ENCODE measurements around the gene ARCN1. TPM values are rescaled to one million over a fixed set of nuclear protein-coding genes. Genes with fewer than 3 reads are reported as not detected.

Gene ARCN1
- total RNA-seq, 1 donor from 2014 or later: 122 TPM

DNA sequence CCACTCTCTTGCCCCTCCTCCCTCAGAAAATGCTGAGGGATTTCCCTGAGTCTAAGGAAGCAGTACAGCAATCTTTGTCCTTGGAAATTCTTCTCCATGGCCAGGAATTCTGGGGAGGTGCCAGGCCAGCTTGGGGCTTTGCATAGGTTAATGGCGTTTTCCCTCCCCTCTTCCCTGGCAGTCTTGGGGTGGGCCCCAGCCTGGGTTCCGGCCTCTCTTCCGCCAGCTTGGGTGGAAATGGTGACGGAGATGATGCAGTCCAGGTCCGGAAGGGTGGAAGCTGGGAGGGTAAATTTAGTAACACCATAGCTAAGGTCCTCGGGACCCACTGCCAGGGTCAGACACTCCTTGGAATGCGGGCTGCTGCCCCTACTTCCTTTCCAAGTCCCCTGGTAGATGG lies 40.2 kb downstream of the ARCN1 start:
- H3K9me3 ChIP-seq: no peaks in the 10 kb centered on the region
- ATAC-seq: no peak
- peaks cover 36% of the 10 kb centered on the region for H3K36me3 ChIP-seq
- intact Hi-C loops (cut with DNase I): no loop called here
- peaks cover 8% of the 10 kb centered on the region for H3K27me3 ChIP-seq (ENCODE audit: low read depth)
- H3K27ac ChIP-seq: peak overlapping the region; percentile 87
- DNase-seq: no peak
- no peak overlapping the region for H3K4me3 ChIP-seq
- peaks cover 56% of the 10 kb centered on the region for H3K4me1 ChIP-seq
- TF ChIP-seq, protein P1, sequence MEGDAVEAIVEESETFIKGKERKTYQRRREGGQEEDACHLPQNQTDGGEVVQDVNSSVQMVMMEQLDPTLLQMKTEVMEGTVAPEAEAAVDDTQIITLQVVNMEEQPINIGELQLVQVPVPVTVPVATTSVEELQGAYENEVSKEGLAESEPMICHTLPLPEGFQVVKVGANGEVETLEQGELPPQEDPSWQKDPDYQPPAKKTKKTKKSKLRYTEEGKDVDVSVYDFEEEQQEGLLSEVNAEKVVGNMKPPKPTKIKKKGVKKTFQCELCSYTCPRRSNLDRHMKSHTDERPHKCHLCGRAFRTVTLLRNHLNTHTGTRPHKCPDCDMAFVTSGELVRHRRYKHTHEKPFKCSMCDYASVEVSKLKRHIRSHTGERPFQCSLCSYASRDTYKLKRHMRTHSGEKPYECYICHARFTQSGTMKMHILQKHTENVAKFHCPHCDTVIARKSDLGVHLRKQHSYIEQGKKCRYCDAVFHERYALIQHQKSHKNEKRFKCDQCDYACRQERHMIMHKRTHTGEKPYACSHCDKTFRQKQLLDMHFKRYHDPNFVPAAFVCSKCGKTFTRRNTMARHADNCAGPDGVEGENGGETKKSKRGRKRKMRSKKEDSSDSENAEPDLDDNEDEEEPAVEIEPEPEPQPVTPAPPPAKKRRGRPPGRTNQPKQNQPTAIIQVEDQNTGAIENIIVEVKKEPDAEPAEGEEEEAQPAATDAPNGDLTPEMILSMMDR (IDR thresholded peaks at IDR 0.05): no peak

DNA sequence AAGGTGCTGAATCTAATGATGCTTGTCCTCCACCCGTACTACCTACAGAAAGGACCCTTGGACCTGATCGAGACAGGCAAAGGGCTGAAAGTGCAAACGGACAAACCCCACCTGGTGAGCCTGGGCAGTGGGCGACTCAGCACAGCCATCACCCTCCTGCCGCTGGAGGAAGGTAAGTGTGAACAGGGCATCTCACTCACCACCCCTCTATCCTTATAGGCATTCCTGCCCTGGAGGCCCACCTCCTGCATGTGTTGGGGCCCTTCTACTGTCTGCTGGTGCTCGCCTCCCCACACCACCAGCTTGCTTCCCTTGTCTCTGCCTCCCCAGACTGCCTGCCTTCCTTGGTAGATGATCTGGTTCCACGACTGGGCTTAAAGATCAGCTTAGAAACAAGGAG lies 42.3 kb downstream of the ARCN1 start:
- intact Hi-C loops (cut with DNase I): no loop called here
- Histone ChIP-seq H3K27ac (peak overlapping the region; percentile 41), H3K9me3 (no peaks in the 10 kb centered on the region), H3K36me3 (peaks cover 41% of the 10 kb centered on the region), H3K4me1 (peaks cover 73% of the 10 kb centered on the region), H3K4me3 (no peak overlapping the region), H3K27me3 (ENCODE audit: low read depth) (peaks cover 8% of the 10 kb centered on the region)
- peak; percentile 18 for DNase-seq
- no peak for ATAC-seq
- TF ChIP-seq, protein P1 (IDR thresholded peaks at IDR 0.05): no peak

DNA sequence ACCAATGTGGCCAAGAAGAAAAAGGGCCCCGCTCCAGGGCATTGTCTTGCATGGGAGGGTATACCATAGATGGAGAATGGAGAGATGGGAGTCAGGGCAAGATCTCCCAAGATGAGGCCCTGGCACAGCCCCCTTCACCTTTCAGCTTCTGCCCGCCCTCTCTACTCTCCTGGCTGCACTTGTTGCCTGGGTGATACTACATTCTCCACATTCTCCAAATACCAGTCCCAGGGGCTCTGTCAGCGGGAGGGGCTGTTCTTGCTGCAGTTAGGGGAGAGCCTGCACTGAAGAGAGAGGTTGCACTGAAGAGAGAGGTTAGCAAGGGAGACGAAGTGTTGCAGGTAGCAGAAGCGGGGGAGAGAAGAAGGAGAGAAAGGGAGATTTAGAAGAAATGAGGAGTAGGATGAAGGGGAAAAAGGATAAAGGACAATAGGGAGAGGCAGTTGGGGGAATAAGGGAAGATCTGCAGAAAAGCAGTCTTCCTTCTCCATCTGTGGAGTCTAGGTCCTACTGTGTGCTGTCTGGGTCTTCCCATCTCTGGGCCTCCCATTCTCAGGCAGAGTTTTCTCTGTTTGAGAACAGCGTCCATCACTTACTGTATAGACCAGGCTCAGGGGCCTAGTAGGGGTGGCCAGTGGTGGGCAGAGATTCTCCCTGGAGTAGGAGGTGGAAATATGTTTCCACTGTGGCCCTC lies 43.2 kb downstream of the ARCN1 start:
- TF ChIP-seq, protein P1 (IDR thresholded peaks at IDR 0.05): no peak
- H3K27ac ChIP-seq: peak overlapping the region; percentile 25
- intact Hi-C loops (cut with DNase I): no loop called here
- ATAC-seq: no peak
- H3K36me3 ChIP-seq: peaks cover 41% of the 10 kb centered on the region
- H3K4me3 ChIP-seq: no peak overlapping the region
- H3K27me3 ChIP-seq (ENCODE audit: low read depth): peaks cover 6% of the 10 kb centered on the region
- DNase-seq: peak; percentile 41
- H3K9me3 ChIP-seq: no peaks in the 10 kb centered on the region
- peaks cover 73% of the 10 kb centered on the region for H3K4me1 ChIP-seq

DNA sequence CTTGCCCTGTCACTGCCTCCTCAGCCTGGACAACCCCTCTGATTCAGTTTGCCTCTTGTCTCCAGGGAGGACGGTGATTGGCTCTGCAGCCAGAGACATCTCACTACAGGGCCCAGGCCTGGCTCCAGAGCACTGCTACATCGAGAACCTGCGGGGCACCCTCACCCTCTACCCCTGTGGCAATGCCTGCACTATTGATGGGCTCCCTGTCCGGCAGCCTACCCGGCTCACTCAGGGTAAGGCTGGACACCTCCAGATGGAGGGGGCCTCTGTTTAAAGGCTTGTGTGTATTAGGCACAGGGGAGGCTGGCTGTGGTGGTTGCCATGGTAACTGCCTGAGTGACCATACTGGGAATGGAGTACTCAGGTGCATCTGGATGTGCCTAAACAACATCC lies 43.8 kb downstream of the ARCN1 start:
- intact Hi-C loops (cut with DNase I): no loop called here
- peaks cover 41% of the 10 kb centered on the region for H3K36me3 ChIP-seq
- peak overlapping the region; percentile 77 for H3K27ac ChIP-seq
- DNase-seq (peak; percentile 20), ATAC-seq (no peak)
- TF ChIP-seq, protein P1 (IDR thresholded peaks at IDR 0.05): no peak
- no peak overlapping the region for H3K4me3 ChIP-seq
- H3K27me3 ChIP-seq (ENCODE audit: low read depth): peaks cover under 1% of the 10 kb centered on the region
- no peaks in the 10 kb centered on the region for H3K9me3 ChIP-seq
- peaks cover 75% of the 10 kb centered on the region for H3K4me1 ChIP-seq

DNA sequence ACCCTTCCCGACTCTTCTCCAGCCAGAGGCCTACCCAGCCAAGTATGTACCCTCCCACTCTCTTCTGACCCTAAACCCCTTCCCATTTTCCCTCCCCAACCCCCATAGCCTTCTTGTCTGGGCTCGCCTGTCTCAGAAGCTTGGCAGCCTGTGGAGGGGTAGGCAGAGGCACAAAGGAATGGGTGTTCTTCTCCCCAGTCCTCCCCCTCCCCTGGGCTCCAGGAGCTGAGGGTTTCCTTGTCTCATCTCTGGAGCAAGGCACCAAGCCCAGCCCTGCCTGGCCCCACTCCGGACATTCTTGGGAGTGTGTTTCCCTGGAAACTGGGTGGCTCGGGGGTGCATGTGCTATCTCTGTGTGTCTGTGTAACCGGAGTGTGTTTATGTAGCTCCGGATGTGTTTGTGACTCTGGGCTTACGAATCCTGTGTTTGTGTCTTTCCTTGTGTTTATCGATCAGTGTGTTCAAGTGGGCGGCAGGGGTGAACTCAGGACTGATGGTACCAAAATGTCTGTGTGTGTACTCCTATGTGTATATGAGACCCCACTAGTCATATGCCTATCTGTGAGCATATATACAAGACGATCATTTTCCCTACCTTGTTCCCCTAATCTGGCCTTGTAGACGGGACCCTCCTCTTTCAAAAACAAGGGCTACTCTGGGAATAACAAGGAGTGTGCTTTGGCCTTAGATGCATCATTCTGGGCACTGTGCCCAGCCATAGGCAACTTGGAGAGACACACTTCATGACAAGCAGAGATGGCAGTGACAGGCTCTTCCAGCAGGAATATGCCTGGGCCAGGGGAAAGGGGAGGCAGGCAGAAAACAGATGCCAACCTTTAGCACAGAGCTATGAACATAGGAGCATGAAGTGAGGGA lies 46.1 kb downstream of the ARCN1 start:
- H3K27me3 ChIP-seq (ENCODE audit: low read depth): no peaks in the 10 kb centered on the region
- TF ChIP-seq, protein P1 (IDR thresholded peaks at IDR 0.05): no peak
- DNase-seq (peak; percentile 69), ATAC-seq (peak in 1 of 2 donors; percentile 32)
- H3K4me3 ChIP-seq: peak overlapping the region; percentile 11
- H3K27ac ChIP-seq: peak overlapping the region; percentile 80
- no peaks in the 10 kb centered on the region for H3K9me3 ChIP-seq
- intact Hi-C loops (cut with DNase I): no loop called here
- peaks cover 40% of the 10 kb centered on the region for H3K36me3 ChIP-seq
- peaks cover 83% of the 10 kb centered on the region for H3K4me1 ChIP-seq
